Upper lobe of left lung (tissue), 4 donors: ENCODE results near the gene PRKRA.
"Not testable (repeated sequence)": the region's sequence is repeated elsewhere in the genome, so short reads cannot be mapped to it uniquely, and the experiment has no call there.

Source experiments
- CTCF ChIP-seq, 6 experiments: fragments of 450-650 bp in 4 of 6; fragments of 200-600 bp in 2 of 6; sonication (generic) in 2 of 6; IDR thresholded peaks; one replicate each; pipeline ENCODE4 v1.5.1; 2016 to 2019; ENCODE audit warnings: antibody characterized with exemption in 6 of 6
- EP300 ChIP-seq, 4 donors: sonication (generic); formaldehyde crosslinking; IDR thresholded peaks; one replicate each; pipeline ENCODE4 v1.5.1; 2017; ENCODE audit warnings: antibody characterized with exemption in 4 of 4, control low read depth in 2 of 4
- POLR2A ChIP-seq, 4 donors: fragments of 450-650 bp; IDR thresholded peaks; one replicate each; pipeline ENCODE4 v1.5.1; 2016 to 2017; ENCODE audit warnings: antibody characterized with exemption in 4 of 4, mild to moderate bottlenecking in 2 of 4
- POLR2AphosphoS5 ChIP-seq, 2 donors: sonication (generic); formaldehyde crosslinking; IDR thresholded peaks; one replicate each; pipeline ENCODE4 v1.5.1; 2017; ENCODE audit warnings: antibody characterized with exemption in 2 of 2

GRCh38 chr2:178423746-178424145, 27.2 kb downstream of the PRKRA start:
- not testable (repeated sequence) for TF ChIP-seq POLR2A, CTCF, EP300, POLR2AphosphoS5 (IDR thresholded peaks at IDR 0.05)
